Stimulated activated CD8-positive, alpha-beta memory T cell treated with anti-CD3 and anti-CD28 coated beads, Interleukin-4, amount 100 ng/mL, for 4 hours (primary cell): ENCODE results near the gene KLHL29.

Experiments
- DNase-seq, 2 donors: peaks; one replicate each; pipeline ENCODE4 v3.0.0-alpha.2; 2020; ENCODE audit warnings: low read depth in 2 of 2, low spot score in 1 of 2

The KLHL29 gene

DNA sequence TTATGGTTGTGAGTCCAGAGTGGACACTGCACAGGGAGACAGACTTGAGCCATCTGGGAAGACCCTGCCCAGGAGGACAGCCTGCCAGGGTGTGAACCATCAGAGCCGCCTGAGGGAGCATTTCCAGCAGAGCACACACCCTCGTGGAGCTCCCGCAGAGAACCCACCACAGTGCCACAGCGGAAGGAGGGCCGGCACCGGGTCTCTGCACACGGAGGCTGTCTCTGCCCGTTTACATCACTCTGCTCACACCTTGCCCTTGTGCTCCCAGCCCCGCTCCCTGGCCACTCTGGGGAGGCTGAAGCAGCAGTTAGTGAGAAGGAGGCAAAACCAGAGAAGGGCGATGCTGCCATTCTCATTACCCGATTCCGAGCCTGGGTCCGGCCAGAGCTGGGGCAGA is 161.9 kb downstream of the KLHL29 start:
- DNase-seq, result no peak

DNA sequence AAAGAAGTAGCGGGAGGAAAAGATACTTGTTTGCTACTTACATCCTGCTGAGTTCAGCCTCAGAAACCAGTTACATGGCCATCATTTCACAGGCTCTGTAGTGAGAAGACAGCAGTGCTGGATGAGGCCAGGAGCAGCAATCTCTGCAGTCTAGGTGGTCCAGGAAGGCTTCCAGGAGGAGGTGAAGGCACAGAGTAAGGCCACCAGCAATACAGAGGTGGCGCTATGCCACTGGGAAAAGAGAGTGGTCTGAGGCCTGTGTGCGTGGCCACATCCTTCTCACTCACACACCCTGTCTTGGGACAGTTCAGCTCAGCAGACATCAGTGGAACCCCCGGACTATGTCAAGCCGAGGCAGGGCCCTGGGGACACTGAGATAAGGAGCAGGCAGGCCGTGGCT is 162.7 kb downstream of the KLHL29 start:
- no peak for DNase-seq

DNA sequence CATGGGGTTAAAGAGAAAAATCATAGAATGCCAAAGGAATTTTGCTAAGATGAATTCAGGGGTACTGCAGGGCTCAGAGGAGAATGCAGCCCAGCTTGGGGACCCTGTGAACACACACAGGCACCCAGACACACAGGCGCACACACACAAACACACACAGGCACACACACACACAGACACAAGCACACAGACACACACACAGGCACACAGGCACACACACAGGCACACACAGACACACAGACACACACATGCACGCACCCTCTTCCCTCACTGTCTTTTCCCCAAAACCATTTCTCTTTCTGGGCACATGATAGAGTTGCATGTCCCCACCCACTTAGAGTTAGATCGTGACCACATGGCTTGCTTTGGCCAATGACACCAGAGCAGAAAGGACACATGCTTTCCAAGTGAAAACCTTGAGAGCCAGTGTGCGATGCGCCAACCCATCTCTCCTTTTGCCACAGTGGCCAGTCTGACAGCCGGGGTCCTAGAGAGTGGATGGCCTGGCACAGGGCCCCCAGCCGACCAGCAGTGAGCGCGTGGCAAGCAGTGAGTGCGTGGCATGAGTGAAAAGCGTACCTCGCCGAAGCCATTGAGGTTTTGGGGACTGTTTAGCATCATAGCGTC is 163.3 kb downstream of the KLHL29 start:
- DNase-seq, result no peak

DNA sequence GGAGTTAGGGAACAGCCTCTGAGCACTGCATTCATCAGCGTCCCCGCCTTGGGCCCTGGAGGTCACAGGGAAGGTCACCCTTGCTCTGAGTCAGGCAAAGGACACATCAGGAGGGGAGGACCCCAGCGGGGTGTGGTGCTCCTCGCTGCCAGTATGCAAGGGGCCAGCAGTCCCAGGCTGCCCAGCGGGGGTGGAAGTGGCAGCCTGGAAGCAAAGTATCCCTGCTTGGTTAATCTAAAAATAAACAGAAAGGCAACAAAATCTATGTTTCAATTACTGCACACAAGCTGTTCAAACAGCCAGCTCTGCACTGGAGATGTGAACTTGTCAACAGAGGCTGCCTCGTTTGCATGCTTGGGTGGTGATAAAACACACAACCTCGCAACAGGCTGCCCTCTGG is 164.1 kb downstream of the KLHL29 start:
- DNase-seq, result no peak

DNA sequence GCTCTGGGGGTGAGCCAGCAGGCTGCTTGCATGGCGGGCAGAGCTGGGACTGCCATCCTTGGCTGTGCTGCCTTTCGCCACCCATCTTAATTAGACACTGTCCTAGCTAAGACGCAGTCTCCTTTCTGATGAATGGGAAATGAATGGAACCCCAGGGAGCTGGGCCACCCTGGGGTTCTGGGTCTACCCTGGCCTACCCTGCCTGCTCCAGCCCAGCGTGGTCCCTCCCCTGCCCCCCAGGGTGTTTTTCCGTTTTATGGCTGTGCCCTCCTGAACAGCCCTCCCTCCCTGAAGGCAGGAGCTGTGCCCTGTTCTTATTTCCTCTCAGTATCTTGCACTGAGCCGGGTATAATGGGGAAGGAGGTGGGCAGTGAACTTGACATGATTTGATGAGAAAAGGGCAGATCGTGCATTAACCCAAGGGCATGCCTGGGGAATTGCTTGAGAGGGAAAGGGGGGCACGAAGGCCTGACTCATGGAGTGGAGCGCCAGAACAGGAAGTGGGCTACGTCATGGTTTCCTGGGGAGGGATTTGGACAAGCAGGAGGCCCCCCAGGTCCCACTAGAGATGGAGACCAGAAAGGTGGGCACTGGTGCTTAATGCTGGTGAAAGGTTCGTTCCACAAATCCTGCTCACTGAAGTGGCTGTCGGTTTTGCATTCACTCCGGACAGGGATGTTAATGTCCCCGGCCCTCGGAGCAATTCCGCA is 165.0 kb downstream of the KLHL29 start:
- DNase-seq, result no peak

DNA sequence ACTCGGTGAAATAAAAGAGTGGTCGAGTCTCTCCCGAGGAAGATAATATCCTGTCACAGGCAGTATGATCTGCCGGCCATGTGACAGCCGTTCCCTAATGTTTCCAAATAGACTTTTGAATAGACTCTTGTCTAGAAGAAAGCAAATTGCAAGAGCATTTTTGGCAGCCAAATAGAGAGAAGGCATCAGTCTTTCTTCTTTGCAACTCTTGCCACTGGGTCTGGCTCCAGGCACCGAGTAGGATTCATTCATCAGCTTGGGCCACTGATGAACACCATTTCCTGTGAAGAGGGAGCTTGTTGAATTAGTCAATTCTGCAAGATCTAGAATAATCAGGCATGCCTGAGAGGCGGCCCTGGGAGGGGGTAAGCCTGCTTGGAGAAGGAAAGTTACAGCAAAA is 165.6 kb downstream of the KLHL29 start:
- no peak for DNase-seq

DNA sequence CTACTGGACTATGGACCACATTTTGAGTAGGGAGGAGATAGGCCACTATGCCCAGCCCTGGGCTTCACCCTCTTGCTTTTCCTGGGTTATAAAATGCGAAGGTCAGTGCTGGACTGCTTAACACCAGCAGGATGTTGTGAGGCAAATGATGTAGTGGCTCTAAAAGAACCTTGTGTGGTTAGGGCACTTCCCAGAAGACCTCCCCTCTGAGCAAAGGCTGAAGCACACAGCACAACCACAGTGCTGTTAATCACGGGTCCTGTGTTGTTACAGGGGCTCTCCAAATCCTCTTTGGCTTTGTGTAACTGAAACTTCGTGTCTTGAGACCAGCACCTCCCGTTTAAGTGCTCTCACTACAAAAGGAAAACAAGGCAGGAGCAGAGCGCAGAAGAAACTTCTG is 166.9 kb downstream of the KLHL29 start:
- DNase-seq, result no peak

DNA sequence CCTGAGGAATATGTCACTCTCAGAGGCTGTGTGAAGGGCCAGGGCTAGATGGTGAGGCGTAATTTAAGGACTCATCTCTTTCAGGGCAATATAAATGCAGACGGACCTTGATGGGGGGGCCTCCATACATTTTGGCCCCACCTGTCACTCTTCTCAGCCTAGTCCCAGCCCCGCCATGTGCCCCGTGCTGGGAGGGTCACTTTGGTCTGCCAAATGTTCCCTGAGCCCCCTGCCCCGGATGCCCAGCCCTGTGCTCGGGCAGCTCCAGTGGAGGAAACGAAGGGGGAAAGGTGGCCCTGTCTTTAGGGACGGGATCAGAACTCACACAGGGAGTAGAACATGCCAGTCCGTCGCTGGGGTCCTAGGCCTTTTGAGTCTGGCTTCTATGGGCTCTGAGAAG is 168.6 kb downstream of the KLHL29 start:
- DNase-seq, result no peak

DNA sequence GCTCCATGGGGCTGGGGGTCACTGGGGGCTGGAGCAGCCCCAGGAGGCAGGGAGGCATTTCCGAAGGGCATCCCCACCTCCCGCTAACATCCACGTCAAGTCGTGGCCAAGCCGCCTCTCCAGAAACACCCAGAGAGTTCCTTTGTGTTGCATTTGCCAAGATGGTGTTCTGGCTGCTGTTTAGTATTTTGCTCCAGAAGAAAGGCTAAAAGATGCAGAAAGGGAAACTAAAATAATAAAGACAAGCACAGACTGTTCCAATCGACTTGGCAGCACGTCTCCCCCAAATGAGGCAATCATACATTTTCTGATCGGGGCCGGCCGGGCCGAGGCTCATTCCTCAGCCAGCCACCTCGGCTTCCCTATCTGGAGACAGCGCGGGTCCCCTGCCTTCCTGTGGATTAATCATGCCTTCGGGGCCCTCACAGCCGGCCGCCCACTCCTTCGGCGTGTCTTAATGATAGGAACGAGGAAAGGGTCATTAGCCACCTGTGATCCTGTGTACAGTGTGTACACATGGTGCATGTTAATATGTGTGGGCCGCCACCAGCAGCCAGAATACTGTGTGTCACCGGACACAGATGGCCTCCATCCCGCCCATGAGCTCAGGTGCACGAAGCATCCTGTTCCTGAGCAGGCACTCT is 169.2 kb downstream of the KLHL29 start:
- no peak for DNase-seq

DNA sequence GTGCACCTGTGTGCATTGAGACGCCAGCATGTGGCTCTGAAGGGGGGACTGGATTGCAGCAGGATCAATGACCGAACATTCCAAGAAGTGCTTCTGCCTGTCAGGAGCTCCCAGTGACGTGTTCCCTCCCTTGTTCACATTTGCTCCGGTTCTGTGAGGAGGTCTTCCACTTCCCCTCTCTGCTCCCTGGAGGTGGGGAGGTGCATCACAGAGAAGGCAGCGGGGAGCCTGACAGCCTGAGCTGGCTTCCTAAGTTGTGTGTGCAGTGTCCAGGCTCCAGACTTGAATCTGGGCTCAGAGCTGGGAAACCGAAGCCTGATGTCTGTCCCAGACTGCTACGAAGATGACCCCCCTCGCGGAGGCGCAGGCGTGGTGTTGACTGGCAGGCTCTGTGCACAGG is 171.0 kb downstream of the KLHL29 start:
- DNase-seq, result no peak

DNA sequence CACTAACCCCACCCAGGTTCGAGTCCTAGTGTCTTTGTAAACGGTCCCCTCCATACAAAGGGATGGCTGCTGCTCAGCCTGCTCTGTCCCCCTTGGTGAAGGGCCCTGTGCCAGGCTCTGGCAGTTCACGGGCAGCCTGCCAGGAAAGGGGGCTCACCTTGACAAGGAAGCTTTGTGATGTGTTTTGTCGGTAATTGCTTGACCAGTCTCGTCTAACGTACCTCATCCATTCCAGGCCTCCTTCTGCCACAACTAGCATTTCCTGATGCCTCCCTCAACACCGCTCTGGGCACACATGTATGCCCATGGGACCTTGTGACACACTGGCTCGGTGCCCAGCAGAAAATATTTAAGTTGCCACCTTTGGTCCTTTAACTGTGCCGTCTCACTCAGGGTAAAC is 171.9 kb downstream of the KLHL29 start:
- DNase-seq, result no peak

DNA sequence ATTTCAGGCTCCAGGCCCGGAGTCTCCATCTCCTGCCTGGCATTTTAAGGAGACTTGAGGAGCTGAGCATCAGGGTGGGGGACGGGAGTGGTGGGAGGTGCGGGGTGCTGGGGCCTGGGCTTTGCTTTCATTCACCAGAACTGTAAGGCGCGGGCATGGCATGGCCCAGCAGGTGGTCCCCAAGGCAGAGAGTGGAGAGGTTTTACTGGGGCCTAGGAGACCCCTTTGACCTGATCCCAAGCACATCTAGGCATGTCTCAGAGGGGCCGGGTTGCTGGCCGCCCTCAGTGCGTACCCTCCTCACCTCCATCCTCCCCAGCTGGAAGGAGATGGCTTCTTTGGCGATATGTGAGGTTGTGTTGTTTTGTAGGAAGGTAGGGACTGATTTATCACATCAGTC is 172.5 kb downstream of the KLHL29 start:
- DNase-seq, result no peak

DNA sequence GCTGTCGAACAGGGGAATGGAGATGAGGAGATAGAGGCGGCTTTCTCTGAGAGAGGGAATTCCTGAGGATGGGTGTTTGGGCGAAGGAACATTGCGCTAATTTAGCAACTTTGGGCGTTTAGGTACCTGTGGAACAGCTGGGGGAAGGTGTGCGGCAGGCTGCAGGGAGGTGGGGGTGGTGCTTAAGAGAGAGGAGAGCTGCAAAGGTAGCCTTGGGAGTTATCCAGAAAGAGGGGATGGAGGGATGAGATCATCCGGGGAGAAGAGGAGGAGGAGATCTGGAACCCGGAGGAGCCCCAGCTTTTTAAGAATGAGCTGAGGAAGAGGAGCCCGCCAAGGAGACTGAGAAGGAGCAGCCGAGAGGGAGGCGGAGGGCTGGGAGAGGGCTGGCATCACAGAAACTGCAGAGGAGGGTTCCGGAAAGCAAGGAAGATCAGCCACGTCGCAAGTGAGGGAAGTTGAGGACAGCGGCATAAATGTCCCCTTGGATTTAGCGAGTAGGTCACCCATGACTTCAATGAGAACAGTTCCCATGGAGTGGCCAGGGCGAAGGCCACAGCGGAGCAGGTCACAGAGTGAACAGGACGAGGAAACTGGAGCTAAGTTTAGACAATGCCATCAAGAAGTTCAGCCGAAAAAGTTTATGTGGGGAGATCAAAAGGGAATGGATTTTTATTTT is 174.7 kb downstream of the KLHL29 start:
- DNase-seq, result no peak

DNA sequence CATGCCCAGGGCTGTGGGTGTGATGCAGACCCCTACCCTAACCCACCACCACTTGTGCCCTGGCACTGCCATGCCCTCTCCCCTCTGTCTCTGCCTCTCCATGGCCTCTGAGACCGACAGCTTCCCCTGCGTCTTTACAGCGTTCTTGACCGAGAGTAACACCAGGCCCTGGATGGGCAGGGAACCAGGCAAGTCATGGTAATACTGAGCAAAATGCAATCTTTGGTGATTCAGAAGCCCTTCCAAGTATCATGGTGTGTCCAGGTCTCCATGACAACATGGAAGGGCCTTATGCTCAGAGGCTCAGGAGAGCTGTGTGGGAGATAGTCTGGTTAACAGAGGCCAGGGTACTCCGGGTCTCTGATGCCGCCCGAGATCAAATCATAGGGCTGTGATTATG is 176.1 kb downstream of the KLHL29 start:
- DNase-seq, result no peak

DNA sequence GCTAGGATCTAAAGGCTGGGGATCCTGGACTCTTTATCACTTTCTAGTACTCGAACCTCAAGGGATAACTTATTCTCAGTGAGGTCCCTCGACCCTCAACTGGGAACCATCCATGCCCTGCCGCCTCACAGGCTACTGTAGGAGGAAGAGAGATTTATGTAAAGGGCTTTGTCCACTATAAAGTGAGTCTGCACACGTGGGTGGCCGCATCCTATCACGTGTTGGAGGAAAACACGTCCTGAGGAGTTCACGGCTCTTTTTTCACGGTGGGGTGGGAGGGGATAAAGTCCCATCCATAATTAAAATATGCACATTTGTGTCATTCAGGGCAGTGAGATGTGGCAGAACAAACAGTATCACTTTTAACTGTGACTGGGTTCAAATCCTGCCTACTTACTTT is 176.6 kb downstream of the KLHL29 start:
- no peak for DNase-seq

DNA sequence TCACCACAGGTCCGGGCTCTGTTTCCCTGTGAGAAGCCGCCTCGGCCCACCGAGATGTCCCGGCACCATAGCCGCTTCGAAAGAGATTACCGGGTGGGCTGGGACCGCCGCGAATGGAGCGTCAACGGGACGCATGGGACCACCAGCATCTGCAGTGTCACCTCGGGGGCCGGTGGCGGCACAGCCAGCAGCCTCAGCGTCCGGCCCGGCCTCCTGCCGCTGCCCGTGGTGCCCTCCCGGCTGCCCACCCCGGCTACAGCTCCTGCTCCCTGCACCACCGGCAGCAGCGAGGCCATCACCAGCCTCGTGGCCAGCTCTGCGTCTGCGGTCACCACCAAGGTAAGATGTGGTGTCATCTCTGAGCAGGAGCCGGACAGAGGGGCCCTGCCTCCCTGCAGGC is 177.2 kb downstream of the KLHL29 start:
- DNase-seq, result no peak

DNA sequence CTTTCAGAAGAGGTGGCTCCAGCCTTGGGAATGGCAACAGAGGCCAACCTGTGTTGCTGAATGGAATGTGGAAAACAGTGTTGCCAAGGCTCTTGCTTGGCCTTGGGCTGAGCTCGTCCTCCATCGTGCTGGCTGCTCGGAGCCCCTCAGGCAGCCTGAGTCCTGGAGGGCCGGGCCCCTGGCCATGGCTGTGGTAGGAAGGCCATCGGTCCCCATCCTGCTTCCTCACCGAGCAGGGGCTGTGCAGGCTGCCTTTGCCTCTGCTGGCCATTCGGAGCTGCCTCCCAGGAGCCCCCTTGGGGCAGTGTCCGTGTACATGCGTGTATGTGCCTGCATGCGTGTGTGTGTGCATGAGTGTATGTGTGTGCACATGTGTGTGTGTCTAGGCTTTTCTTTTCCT is 178.2 kb downstream of the KLHL29 start:
- no peak for DNase-seq

DNA sequence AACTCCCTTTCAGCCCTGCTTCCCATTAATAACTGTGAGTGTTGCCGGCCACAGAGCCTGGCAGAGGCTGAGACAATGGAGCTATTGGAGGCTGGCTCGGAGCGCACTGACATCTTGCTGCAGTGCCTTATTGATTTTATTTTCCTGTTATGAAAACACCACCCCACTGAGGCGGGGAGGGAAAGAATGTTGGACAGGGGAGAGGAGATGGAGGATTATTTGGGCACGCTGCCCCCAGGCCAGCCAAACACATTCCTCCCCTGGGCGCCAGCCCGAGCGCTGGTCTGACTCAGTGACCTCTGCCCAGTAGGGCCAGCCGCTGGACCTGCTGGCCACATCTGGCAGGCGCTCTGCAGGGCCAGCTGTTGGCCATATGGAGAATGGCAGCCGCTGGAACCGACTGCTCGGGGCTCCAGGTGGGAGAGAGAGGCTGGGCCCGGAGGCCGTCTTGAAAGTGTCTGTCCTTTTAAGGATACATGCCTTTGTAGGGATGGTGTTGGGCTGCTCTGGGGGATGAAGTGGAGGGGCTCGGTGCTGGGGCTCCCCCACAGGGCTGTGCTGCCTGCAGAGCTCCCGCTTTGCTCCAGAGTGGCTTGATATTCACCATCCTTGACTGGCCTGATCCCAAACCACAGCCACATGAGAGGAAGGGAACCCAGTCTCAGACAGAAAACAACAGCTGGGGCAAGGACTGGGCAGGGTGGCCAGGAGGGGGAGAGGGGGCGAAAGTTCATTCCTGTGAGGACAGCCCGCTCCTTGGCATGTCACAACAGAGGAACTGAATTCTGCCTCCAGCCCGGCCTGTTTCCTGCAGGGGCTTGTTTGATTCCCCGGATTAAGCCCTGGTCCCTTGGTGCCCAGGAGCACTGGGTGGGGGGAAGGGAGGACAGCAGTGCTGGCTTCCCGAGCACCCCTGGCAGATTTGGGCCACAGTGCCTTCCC is 179.0 kb downstream of the KLHL29 start:
- DNase-seq, result no peak

DNA sequence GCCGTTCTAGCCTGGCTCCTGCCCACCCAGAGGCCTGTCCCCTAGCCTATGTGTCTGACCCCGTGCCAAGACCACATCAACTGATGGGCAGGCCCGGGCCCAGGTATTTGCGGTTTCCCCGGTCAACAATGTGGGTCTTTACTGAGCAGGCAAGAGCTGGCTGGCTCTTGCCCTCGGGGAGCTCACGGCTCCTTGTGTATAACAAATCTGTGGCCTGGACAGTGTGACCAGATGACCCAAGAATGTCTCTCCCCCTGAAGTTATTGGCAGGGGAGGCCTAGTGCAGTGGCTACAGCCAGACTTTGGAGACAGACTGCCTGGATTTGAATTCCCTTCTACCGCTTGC is 179.6 kb downstream of the KLHL29 start:
- DNase-seq, result no peak

DNA sequence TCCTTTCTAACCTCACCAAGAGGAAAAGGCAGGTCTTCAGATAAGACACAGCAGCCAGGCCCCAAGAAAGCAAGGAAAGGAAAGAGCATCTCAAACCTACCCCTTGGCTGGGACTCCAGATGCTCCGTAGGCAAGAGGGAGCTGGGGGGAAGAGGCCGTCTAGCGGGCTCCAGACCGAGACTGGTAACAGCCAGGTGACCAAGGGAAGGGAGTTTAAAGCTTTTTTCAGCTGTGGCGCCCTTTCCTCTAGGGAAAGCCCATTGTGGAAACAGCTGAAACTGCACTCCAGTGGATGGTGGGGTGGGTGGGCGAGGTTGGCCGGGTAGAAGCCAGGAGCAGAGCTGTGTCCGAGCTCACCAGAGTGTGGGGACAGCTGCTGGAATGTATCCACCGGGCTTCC is 180.4 kb downstream of the KLHL29 start:
- DNase-seq, result no peak

DNA sequence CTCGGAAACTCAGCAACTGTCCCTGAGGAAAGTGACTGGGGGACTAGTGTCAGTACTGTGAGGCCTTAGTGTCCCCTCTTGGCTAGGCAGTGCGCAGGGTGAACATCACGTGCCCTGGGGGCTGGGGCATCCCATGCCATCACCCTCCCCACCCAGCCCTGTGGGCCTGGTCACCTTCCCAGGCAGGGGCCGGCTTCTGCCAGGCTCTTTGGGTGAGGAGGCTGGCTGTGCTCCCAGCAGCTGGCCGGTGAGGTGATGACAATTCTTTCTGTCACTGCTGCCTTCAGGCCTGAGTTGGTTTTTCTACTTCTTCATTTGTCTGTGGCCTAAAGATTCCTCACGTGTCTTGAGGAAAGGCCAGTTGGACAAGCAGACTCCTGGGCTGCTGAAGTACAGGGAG is 180.8 kb downstream of the KLHL29 start:
- DNase-seq, result no peak
